ENCODE measurements around the gene S1PR2.

The S1PR2 gene

GRCh38 chr19:10220695-10221094, 10.4 kb downstream of the S1PR2 start:
- no peak for TF ChIP-seq CTCF (IDR thresholded peaks at IDR 0.05; ENCODE audit: low read depth, low read length)
- no peak for DNase-seq (ENCODE audit: extremely low read depth, low read depth)

- TF ChIP-seq CTCF (IDR thresholded peaks at IDR 0.05; ENCODE audit: low read depth, low read length): peak; percentile 54
- no peak for DNase-seq (ENCODE audit: extremely low read depth, low read depth)
Measured at GRCh38 chr19:10219678-10220077, 11.5 kb downstream of the S1PR2 start.

GRCh38 chr19:10217085-10217484, 14.0 kb downstream of the S1PR2 start:
- no peak for TF ChIP-seq CTCF (IDR thresholded peaks at IDR 0.05; ENCODE audit: low read depth, low read length)
- no peak for DNase-seq (ENCODE audit: extremely low read depth, low read depth)

GRCh38 chr19:10214784-10215183, 16.3 kb downstream of the S1PR2 start:
- DNase-seq (ENCODE audit: extremely low read depth, low read depth): no peak

GRCh38 chr19:10211691-10212090, 19.4 kb downstream of the S1PR2 start:
- no peak for TF ChIP-seq CTCF (IDR thresholded peaks at IDR 0.05; ENCODE audit: low read depth, low read length)
- DNase-seq (ENCODE audit: extremely low read depth, low read depth): no peak

More at GRCh38 chr19:10214784-10215183, 16.3 kb downstream of the S1PR2 start:
- TF ChIP-seq CTCF (IDR thresholded peaks at IDR 0.05; ENCODE audit: low read depth, low read length): no peak

GRCh38 chr19:10211061-10211460, 20.1 kb downstream of the S1PR2 start:
- DNase-seq (ENCODE audit: extremely low read depth, low read depth): no peak
- no peak for TF ChIP-seq CTCF (IDR thresholded peaks at IDR 0.05; ENCODE audit: low read depth, low read length)

GRCh38 chr19:10209315-10209714, 21.8 kb downstream of the S1PR2 start:
- TF ChIP-seq CTCF (IDR thresholded peaks at IDR 0.05; ENCODE audit: low read depth, low read length): no peak
- no peak for DNase-seq (ENCODE audit: extremely low read depth, low read depth)

Measured in AG09319 (cell line).